Stomach (tissue), 9 donors: ENCODE data around the gene RHOJ. TPM values are rescaled to one million over a fixed set of nuclear protein-coding genes. Genes with fewer than 3 reads are reported as not detected.

Experiments
- DNase-seq, 2 donors: peaks; one replicate each; pipeline versions ENCODE4 v3.0.0 to v3.0.0-alpha.2; 2013 to 2019
- H3K27ac ChIP-seq, 5 donors: fragments of 200-600 bp in 4 of 5; sonication (generic) in 4 of 5; one replicate each; pipeline ENCODE4 v1.5.1; 2013 to 2019; ENCODE audit warnings: mild to moderate bottlenecking in 1 of 5, moderate library complexity in 1 of 5
- H3K27me3 ChIP-seq, 3 donors: fragments of 200-600 bp; sonication (generic); one replicate each; pipeline ENCODE4 v1.5.1; 2017 to 2019; ENCODE audit warnings: mixed run types in 1 of 3
- H3K36me3 ChIP-seq, 4 donors: fragments of 200-600 bp; sonication (generic); 1 replicate in 3 of 4; 2 replicates in 1 of 4; pipeline ENCODE4 v1.5.1; 2016 to 2019
- H3K4me1 ChIP-seq, 4 donors: fragments of 200-600 bp; sonication (generic); one replicate each; pipeline ENCODE4 v1.5.1; 2016 to 2019
- H3K4me3 ChIP-seq, 4 donors: fragments of 200-600 bp; sonication (generic) in 3 of 4; one replicate each; pipeline ENCODE4 v1.5.1; 2016 to 2019; ENCODE audit warnings: mild to moderate bottlenecking in 1 of 4
- H3K9me3 ChIP-seq, 4 donors: fragments of 200-600 bp; sonication (generic); one replicate each; pipeline ENCODE4 v1.5.1; 2016 to 2019
- CTCF ChIP-seq, 7 experiments: fragments of 450-650 bp in 4 of 7; fragments of 200-600 bp in 3 of 7; sonication (generic) in 3 of 7; IDR thresholded peaks; one replicate each; pipeline ENCODE4 v1.5.1; 2016 to 2019; ENCODE audit warnings: antibody characterized with exemption in 7 of 7, control low read depth in 2 of 7, mild to moderate bottlenecking in 1 of 7
- EP300 ChIP-seq: sonication (generic); formaldehyde crosslinking; IDR thresholded peaks from one replicate; pipeline ENCODE4 v1.6.1; 2017; ENCODE audit warnings: antibody characterized with exemption
- POLR2A ChIP-seq, 4 donors: fragments of 450-650 bp; IDR thresholded peaks; one replicate each; pipeline ENCODE4 v1.6.1; 2016; ENCODE audit warnings: antibody characterized with exemption in 4 of 4, control low read depth in 2 of 4, mild to moderate bottlenecking in 1 of 4, moderate library complexity in 1 of 4
- POLR2AphosphoS5 ChIP-seq, 3 donors: sonication (generic); formaldehyde crosslinking; IDR thresholded peaks; one replicate each; pipeline ENCODE4 v1.6.1; 2016; ENCODE audit warnings: antibody characterized with exemption in 3 of 3
- WGBS, 5 donors: extraction: QIAGEN DNeasy Blood & Tissue Kit in 3 of 5; methylation state at CpG; one replicate each; pipeline versions ENCODE4 v1.1.5 to v1.1.7; 2013 to 2018; 5-methylcytosine and 5-hydroxymethylcytosine counted together
- intact Hi-C: fragments of 100-400 bp; cut with DNase I; formaldehyde crosslinking; loops from one replicate; pipeline ENCODE4 v1.15.1; 2023; ENCODE audit warnings: low total_unique reads
- polyA plus RNA-seq, 3 donors: library from polyadenylated mRNA; stranded (reverse); fragments of 200-250 nt; gene quantifications; one replicate each; pipeline ENCODE4 v1.2.3, GENCODE V29; 2013
- total RNA-seq, 5 donors: library from RNA; depleted of rRNA; stranded (reverse); fragments of >200 nt; gene quantifications; one replicate each; pipeline versions ENCODE4 v1.1.0 to v1.2.3, GENCODE V29; 2014 to 2016
- donor health status: healthy with polysubstance abuse.
- donor health status: Bipolar disorder and iron deficiency.
- donor health status: healthy.

Gene RHOJ
- total and polyA plus RNA-seq, 8 donors = 2.2 to 18.5 (median 6.5) TPM

GRCh38 chr14:63322897-63323573 is 118.8 kb downstream of the RHOJ start:
- Histone ChIP-seq H3K4me3 (no peak overlapping the region), H3K36me3 (no peaks in the 10 kb centered on the region), H3K4me1 (no peaks in the 10 kb centered on the region), H3K27me3 (no peaks in the 10 kb centered on the region), H3K9me3 (no peaks in the 10 kb centered on the region), H3K27ac (no peak overlapping the region)
- 58 to 64% (median 61%) methylated on average over 9 of the region's 9 CpGs for WGBS, 5 donors
- DNase-seq = peak in 1 of 2 donors; percentile 22
- no peak for TF ChIP-seq POLR2AphosphoS5 (IDR thresholded peaks at IDR 0.05)
- intact Hi-C loops = no loop called here

GRCh38 chr14:63326840-63327239 is 122.6 kb downstream of the RHOJ start:
- Histone ChIP-seq H3K27ac (no peak overlapping the region), H3K4me3 (no peak overlapping the region), H3K4me1 (no peaks in the 10 kb centered on the region), H3K36me3 (no peaks in the 10 kb centered on the region), H3K27me3 (no peaks in the 10 kb centered on the region), H3K9me3 (no peaks in the 10 kb centered on the region)
- intact Hi-C loops = no loop called here
- no peak for DNase-seq
- TF ChIP-seq CTCF (IDR thresholded peaks at IDR 0.05) (no peak), POLR2A (IDR thresholded peaks at IDR 0.05) (no peak), POLR2AphosphoS5 (IDR thresholded peaks at IDR 0.05) (no peak), EP300 (no peak)
- WGBS, 5 donors = 89 to 95% (median 92%) methylated on average over 5 of the region's 5 CpGs

- intact Hi-C loops = no loop called here
- 47 to 65% (median 61%) methylated on average over 6 of the region's 6 CpGs for WGBS, 5 donors
- H3K27me3 ChIP-seq = no peaks in the 10 kb centered on the region
- DNase-seq = no peak
- no peak for TF ChIP-seq EP300
- TF ChIP-seq POLR2AphosphoS5 (IDR thresholded peaks at IDR 0.05) = no peak
- no peak for TF ChIP-seq CTCF (IDR thresholded peaks at IDR 0.05)
- TF ChIP-seq POLR2A (IDR thresholded peaks at IDR 0.05) = no peak
- no peaks in the 10 kb centered on the region for H3K36me3 ChIP-seq
- no peaks in the 10 kb centered on the region for H3K9me3 ChIP-seq
- H3K4me1 ChIP-seq = no peaks in the 10 kb centered on the region
- no peak overlapping the region for H3K4me3 ChIP-seq
- H3K27ac ChIP-seq = no peak overlapping the region
These were observed 124.8 kb downstream of the RHOJ start for GRCh38 chr14:63328787-63329737.

- intact Hi-C loops = no loop called here
These were observed 138.1 kb downstream of the RHOJ start for GRCh38 chr14:63342371-63342770.

More at GRCh38 chr14:63342371-63342770, 138.1 kb downstream of the RHOJ start:
- Histone ChIP-seq H3K27ac (no peak overlapping the region), H3K36me3 (no peaks in the 10 kb centered on the region), H3K4me1 (no peaks in the 10 kb centered on the region), H3K27me3 (peaks cover 0 to 3% (median 0%) of the 10 kb centered on the region in 3 donors), H3K4me3 (no peak overlapping the region), H3K9me3 (peaks cover 0 to 2% (median under 1%) of the 10 kb centered on the region in 4 donors)
- TF ChIP-seq EP300 (no peak), CTCF (IDR thresholded peaks at IDR 0.05) (no peak), POLR2AphosphoS5 (IDR thresholded peaks at IDR 0.05) (no peak), POLR2A (IDR thresholded peaks at IDR 0.05) (no peak)
- DNase-seq = no peak
- 61 to 75% (median 66%) methylated on average over 7 of the region's 7 CpGs for WGBS, 5 donors

Other genes with a start within 250 kb of the RHOJ start
- under 1 TPM in 1 of 5 donors, not detected in 4; 0.55 TPM for gene KCNH5, start 159.0 kb upstream of the RHOJ start, total RNA-seq
- gene KCNH5, start 159.0 kb upstream of the RHOJ start, polyA plus RNA-seq = under 1 TPM in 1 of 3 donors, not detected in 2; under 0.01 TPM
- not detected for gene GPHB5, start 114.5 kb downstream of the RHOJ start, total RNA-seq
- not detected for gene GPHB5, start 114.5 kb downstream of the RHOJ start, polyA plus RNA-seq